CD4-positive, alpha-beta T cell treated with Interferon gamma for 1 hour (primary cell): ENCODE measurements around the gene SEMA3C.

Experiments
- DNase-seq: peaks from one replicate; pipeline ENCODE4 v3.0.0-alpha.2; 2020

Gene SEMA3C

GRCh38 chr7:80924090-80924489 lies 5.2 kb upstream of the SEMA3C start:
- no peak for DNase-seq

DNA sequence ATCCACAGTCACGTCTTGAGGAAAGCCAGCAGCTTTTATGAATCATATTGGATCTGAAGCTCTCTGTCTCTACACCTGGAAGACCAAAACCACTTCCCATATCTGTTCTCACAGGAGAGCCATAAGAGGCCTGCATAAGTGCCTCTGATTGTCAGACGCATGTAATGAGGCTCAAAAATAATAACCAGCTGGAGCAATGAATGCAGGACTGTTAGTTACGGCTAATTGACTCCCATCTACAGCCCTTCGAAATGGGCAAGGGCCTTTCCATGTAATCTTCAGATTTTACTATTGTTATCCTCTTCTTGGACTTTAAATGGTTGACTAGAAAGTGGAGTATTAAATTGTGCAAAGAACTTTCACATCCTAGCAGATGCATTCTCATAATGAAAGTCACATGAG lies 4.4 kb upstream of the SEMA3C start:
- no peak for DNase-seq

DNA sequence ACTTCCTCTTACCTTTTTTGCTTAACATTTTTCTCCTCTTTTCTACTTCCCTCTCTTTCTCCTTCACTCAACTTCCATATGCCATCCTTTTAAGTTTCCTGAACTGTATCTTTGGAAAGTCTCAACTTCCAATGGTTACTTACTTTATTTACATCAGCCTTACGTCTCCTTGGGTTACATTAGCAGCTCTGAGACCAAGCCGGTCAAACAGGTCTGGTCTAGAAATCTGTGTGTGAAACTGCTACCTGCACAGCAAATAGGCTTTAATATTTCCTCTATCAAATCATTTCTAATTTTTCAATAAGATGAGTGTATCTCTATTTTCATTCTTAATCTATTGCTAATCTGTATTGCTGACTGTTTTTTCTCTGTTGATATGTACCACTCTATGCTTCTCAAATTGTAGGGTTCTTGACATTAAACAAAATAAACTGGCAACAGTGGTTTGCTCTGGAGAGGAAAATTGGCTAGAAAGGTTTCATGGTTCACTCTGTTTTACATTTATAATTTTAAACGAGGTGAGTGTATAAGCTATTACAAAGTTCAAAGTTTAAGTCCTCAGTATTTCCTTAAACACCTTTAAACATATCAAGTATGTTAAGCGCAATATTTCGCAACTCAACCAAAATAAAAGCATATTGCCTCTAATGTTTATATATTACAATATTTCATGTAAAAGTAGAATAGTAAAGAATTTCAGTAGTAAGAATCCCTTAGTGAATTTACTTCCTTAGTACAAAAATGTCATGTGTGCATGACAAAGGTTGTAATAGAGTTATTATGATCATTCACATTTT lies 3.6 kb upstream of the SEMA3C start:
- DNase-seq = no peak

GRCh38 chr7:80921130-80921529 lies 2.3 kb upstream of the SEMA3C start:
- DNase-seq = no peak

DNA sequence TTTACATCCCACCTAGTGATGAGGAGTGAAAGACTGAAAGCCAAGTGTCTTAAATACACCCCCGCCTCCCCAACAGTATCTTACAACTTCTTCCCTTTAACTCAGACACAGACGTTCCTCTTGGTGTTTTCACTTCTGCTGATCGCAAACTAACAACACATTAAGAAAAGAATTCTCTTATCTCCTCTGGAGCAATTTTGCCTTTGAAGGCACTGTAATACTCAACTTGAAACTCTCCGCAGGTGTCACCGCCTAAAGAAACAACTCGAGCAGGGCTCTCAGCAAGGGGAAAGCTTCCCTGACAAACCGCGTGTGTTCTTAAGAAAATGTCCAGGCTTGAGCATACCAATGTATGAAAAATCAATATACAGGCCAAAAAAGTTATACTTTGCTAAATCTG lies 452 bp downstream of the SEMA3C start:
- no peak for DNase-seq

GRCh38 chr7:80916770-80917741 lies 1.8 kb downstream of the SEMA3C start:
- DNase-seq = no peak

- DNase-seq = no peak
These were observed 8.6 kb downstream of the SEMA3C start for GRCh38 chr7:80910228-80910627.

DNA sequence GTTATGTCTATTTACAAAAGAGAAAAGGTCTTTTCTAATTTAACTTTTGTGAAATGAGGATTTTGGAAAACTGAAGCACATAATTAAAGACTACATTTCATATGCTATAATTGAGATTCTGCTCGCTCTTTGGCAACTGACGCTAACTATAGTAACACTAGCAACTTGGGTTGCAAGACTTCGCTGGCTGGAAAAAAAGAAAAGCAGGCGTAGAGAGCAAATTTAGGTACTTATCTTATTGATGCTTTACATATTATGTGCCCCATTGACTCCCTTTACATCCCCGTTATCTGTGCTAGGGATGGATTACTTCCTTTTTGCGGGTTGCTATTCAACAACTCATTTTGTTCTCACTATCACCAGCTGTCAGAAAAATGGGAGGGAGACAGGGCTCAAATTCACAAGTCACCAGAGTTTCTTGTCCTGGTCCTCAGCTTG lies 10.5 kb downstream of the SEMA3C start:
- no peak for DNase-seq

DNA sequence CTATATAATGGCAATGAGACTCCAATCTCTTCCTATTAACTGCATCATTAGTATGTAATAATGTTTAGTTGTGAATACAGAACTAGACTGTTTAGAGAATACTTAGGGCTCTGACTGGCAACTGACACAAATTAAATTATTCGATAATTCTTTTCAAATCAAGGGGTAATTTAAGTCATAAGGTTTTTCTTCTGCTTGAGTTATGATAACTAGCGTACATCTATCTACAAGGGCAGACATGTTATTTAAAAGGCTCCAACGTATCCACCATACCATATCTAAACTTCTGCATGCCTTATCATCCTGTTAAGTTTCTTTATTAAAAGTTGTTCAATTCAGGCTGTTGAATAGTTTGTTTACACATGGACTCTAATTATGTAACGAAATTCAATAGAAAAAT lies 11.2 kb downstream of the SEMA3C start:
- no peak for DNase-seq

- DNase-seq = no peak
These were observed 11.7 kb downstream of the SEMA3C start for GRCh38 chr7:80907141-80907601.

DNA sequence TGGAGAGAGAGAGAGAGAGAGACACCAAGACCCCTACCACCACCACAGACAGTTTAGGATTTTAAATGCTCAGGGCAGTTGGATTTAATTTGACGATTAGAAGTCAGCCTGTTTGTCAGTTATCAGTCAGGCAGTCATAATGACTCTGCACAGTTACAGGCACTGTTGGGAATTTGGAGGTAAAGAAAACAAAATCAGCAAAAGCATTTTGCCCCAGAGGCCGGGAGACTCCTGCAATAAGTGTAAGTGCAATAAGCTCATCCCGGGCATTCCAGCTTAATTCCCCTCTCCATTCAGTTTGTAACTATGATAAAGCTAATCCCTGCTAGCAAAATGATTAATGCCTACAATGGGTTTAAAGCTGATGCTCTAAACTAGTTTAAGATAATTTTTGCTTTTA lies 13.5 kb downstream of the SEMA3C start:
- DNase-seq = no peak

GRCh38 chr7:80902716-80903308 lies 16.0 kb downstream of the SEMA3C start:
- no peak for DNase-seq

GRCh38 chr7:80902019-80902418 lies 16.8 kb downstream of the SEMA3C start:
- no peak for DNase-seq

- no peak for DNase-seq
These were observed 18.0 kb downstream of the SEMA3C start for GRCh38 chr7:80900583-80901576.

DNA sequence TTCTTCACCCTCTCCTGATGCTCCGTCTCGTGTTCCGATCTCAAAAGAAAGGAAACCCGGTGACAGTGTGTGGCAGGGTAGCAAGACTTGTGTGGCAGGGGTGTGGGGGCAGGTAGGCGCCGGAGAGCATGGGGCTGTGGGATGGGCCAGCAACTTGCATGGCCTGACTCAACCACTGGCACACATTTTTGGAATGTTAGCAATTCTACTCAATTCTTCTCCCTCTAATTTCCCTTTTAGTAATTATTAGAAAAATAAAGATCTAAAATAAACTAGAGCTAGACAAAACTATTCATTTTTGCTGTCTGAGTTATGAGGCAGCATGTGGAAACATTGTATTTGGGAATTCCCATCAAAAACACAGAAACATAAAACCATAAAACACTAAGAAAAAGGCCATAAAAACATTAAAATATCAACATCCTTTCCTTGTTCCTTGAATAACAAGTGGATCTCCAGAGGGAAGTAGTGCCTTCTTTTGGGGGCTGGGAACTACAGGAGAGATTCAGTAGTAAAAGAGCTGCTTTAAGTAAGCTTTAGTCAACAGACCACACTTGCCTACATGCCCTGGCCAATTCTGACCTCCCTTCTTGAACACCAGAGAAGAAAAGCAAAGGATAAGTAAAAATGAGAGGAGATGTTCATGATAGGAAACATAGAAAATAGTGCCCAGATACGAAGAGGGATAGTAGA lies 21.8 kb downstream of the SEMA3C start:
- no peak for DNase-seq

DNA sequence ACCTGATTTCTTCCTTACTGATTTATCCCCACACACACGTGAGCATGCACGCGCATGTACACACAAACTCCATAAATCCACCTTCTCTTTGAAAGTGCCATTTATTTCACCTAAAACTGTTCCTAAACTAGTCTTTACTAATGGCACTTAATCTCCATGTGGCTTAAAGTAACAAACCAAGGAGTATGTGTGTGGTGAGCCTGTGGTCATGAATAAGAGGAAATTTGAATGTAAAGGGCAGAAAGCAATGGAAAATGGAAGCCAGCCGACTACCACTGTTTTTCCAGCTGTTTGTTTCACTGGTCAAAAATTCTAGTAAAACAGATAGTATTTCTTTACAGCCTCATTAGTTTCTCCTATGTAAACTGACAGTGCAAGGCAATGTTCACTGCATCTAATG lies 23.8 kb downstream of the SEMA3C start:
- DNase-seq = no peak

DNA sequence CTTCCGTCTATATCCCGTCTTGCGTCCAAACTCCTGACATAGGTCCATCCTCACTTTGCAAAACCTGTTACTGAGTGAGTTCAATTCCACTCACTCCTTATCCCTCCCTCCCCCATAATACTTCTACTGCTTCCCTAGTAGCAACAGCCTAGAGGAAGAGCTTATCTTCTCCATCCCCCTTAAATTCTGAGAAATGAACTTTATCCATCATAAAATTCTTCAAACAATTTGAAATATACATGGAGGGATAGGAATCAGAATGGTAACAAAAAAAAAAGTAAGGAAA lies 27.6 kb downstream of the SEMA3C start:
- DNase-seq = no peak

DNA sequence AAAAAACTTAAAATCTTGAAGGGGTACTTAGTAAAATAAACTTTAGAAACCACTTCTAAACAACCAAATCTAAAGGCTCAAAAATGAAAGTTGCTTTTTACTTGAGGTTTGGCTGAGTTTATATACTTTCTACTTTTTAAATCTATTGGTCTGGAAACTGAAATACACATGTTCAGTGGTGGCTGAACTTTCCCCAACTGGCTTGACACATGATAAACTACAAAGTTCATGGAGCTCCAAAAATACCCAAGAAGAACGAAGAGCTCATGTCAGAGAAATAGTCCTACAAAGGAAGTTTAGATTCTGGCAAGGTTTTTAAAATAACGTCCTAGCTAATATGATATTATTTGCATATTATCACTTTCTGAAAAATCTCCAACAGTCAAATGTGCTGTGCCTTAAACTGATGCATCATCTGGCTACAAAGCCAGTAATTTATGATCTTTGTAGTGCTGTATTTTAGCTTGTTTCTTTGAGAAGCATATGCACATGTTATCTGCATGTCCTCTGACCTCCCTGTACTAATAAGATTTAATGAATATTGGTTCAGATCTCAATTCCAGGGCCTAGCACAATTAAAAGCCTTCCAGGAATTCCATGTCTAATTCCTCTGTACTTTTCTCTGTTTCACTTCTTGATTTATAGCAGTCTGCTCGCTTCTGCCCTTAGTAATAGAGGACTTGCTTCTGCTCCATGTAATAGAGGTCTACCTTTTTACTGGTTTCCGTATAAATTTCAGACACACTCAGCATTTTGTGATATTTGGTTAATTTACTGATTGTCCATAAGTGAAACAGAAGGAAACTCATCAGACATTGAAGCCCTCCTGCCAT lies 28.2 kb downstream of the SEMA3C start:
- DNase-seq = no peak

DNA sequence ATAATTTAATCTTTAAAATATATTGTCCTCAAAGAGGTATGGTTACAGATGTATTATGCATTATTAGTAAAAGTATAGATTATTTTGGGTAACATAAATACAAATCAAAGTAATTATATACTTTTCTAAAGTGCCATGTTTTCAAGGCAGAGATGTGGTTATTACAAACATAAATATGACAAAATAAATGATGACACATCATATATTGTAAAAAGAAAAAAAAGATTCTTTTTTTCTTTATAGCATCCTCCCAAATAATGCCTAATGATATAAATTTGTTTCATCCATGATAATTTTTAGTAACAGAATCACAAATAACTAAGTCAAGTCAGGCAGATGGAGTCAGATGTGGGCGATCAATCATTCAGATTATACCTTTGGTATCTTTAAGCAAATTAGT lies 29.3 kb downstream of the SEMA3C start:
- DNase-seq = no peak

- DNase-seq = no peak
These were observed 33.1 kb downstream of the SEMA3C start for GRCh38 chr7:80885757-80886156.
